GM12873 (cell line): Measurements from ENCODE around the gene SCML2.

Source experiments
- CTCF ChIP-seq: IDR thresholded peaks from 2 replicates; pipeline ENCODE4 v1.5.1; 2012; ENCODE audit warnings: low read depth, mild to moderate bottlenecking, moderate library complexity, low read length, control low read depth; ENCODE audit not compliant: insufficient read depth; ENCODE audit errors: missing control alignments

The SCML2 gene

GRCh38 chrX:18271309-18271708 lies 83.2 kb downstream of the SCML2 start:
- TF ChIP-seq CTCF = no peak

GRCh38 chrX:18255059-18255458 lies 99.4 kb downstream of the SCML2 start:
- no peak for TF ChIP-seq CTCF

- TF ChIP-seq CTCF = no peak
Observed at GRCh38 chrX:18252644-18253359, 101.7 kb downstream of the SCML2 start.

- no peak for TF ChIP-seq CTCF
Observed at GRCh38 chrX:18228069-18228468, 126.4 kb downstream of the SCML2 start.

- no peak for TF ChIP-seq CTCF
Observed at GRCh38 chrX:18227458-18227857, 127.0 kb downstream of the SCML2 start.

- no peak for TF ChIP-seq CTCF
Observed at GRCh38 chrX:18220786-18221185, 133.7 kb downstream of the SCML2 start, which contains the start of gene BEND2. Gene BEND2, minus strand, starts transcription at chrX:18220886. Its CDS starts 136 bp downstream, at chrX:18220750.

- TF ChIP-seq CTCF = no peak
Observed at GRCh38 chrX:18210470-18210869, 144.0 kb downstream of the SCML2 start.

- no peak for TF ChIP-seq CTCF
Observed at GRCh38 chrX:18206657-18207056, 147.8 kb downstream of the SCML2 start.
